GM23338 (cell line): ENCODE results near the gene COL9A3. TPM values are rescaled to one million over a fixed set of nuclear protein-coding genes. Genes with fewer than 3 reads are reported as not detected.

Experiments
- ATAC-seq: fragments of 200-7000 bp; cut with Tn5 transposase; 3 replicates; pipeline ENCODE4 v1.9.1; 2020
- DNase-seq: peaks from one replicate; pipeline ENCODE4 v3.0.0-alpha.2; 2015; ENCODE audit warnings: low spot score
- H2AFZ ChIP-seq: fragments of 200-600 bp; sonication (generic); 2 replicates; pipeline ENCODE4 v1.8.0; 2016; ENCODE audit warnings: antibody characterized with exemption, mild to moderate bottlenecking, moderate library complexity
- H3F3A ChIP-seq: fragments of 200-600 bp; sonication (generic); replicated peaks from 2 replicates; pipeline ENCODE4 v1.8.0; 2017; ENCODE audit warnings: antibody characterized with exemption, mixed run types, low read depth
- H3K27ac ChIP-seq: fragments of 200-600 bp; sonication (generic); 2 replicates; pipeline ENCODE4 v1.6.1; 2016; ENCODE audit warnings: low read depth
- H3K27me3 ChIP-seq: fragments of 200-600 bp; sonication (generic); 2 replicates; pipeline ENCODE4 v1.8.0; 2016; ENCODE audit warnings: mild to moderate bottlenecking, mixed run types, moderate library complexity; ENCODE audit not compliant: insufficient read depth
- H3K36me3 ChIP-seq: fragments of 200-600 bp; sonication (generic); 2 replicates; pipeline ENCODE4 v1.8.0; 2016; ENCODE audit warnings: mild to moderate bottlenecking; ENCODE audit not compliant: insufficient read depth
- H3K4me1 ChIP-seq: fragments of 200-600 bp; sonication (generic); 2 replicates; pipeline ENCODE4 v1.8.0; 2016; ENCODE audit warnings: mild to moderate bottlenecking, moderate library complexity; ENCODE audit not compliant: insufficient read depth
- H3K4me2 ChIP-seq: fragments of 200-600 bp; sonication (generic); 2 replicates; pipeline ENCODE4 v1.7.1; 2017; ENCODE audit warnings: mixed run types
- H3K4me3 ChIP-seq: fragments of 200-600 bp; sonication (generic); 2 replicates; pipeline ENCODE4 v1.6.1; 2016; ENCODE audit warnings: mixed run types
- H3K79me2 ChIP-seq: fragments of 200-600 bp; sonication (generic); replicated peaks from 2 replicates; pipeline ENCODE4 v1.8.0; 2017; ENCODE audit warnings: mild to moderate bottlenecking; ENCODE audit not compliant: insufficient read depth
- H3K9me2 ChIP-seq: fragments of 200-600 bp; sonication (generic); 2 replicates; pipeline ENCODE4 v1.8.0; 2017; ENCODE audit not compliant: insufficient read depth
- H4K20me1 ChIP-seq: fragments of 200-600 bp; sonication (generic); replicated peaks from 2 replicates; pipeline ENCODE4 v1.8.0; 2017; ENCODE audit warnings: mild to moderate bottlenecking; ENCODE audit not compliant: insufficient read depth
- H3K27ac Mint-ChIP-seq: 2 replicates; pipeline ENCODE4 v1.8.0; 2020; ENCODE audit warnings: inconsistent platforms, mild to moderate bottlenecking, moderate library complexity, mixed read lengths
- H3K27me3 Mint-ChIP-seq: 3 replicates; pipeline ENCODE4 v1.8.0; 2022; ENCODE audit warnings: low read depth, mild to moderate bottlenecking, moderate library complexity, mixed read lengths, inconsistent platforms; ENCODE audit not compliant: insufficient read depth, poor library complexity
- H3K36me3 Mint-ChIP-seq: 3 replicates; pipeline ENCODE4 v1.8.0; 2021; ENCODE audit warnings: low read depth, mild to moderate bottlenecking, inconsistent platforms, moderate library complexity, mixed read lengths
- H3K4me1 Mint-ChIP-seq: 3 replicates; pipeline ENCODE4 v1.8.0; 2020; ENCODE audit warnings: mild to moderate bottlenecking, inconsistent platforms, mixed read lengths
- H3K4me3 Mint-ChIP-seq: 3 replicates; pipeline ENCODE4 v1.8.0; 2021; ENCODE audit warnings: moderate library complexity, mild to moderate bottlenecking, inconsistent platforms, mixed read lengths
- H3K9me3 Mint-ChIP-seq: 3 replicates; pipeline ENCODE4 v1.8.0; 2020; ENCODE audit warnings: moderate library complexity, mild to moderate bottlenecking, inconsistent platforms, mixed read lengths
- CREB1 ChIP-seq: fragments of 250-450 bp; sonication (Bioruptor Pico); IDR thresholded peaks from 2 replicates; pipeline ENCODE4 v1.5.0; 2020; ENCODE audit warnings: low read depth, mild to moderate bottlenecking, moderate library complexity
- EZH2 ChIP-seq: fragments of 200-600 bp; sonication (generic); IDR thresholded peaks from one replicate; pipeline ENCODE4 v1.8.0; 2017; ENCODE audit warnings: antibody characterized with exemption, mild to moderate bottlenecking, low read depth; ENCODE audit not compliant: unreplicated experiment
- EZH2phosphoT487 ChIP-seq: fragments of 200-600 bp; sonication (generic); IDR thresholded peaks from one replicate; pipeline ENCODE4 v1.8.1; 2018; ENCODE audit warnings: antibody characterized with exemption; ENCODE audit not compliant: unreplicated experiment
- JUNB ChIP-seq: IDR thresholded peaks from one replicate; pipeline ENCODE4 v1.6.1; 2016; ENCODE audit warnings: antibody characterized with exemption; ENCODE audit not compliant: unreplicated experiment
- REST ChIP-seq: IDR thresholded peaks from one replicate; pipeline ENCODE4 v1.6.1; 2018; ENCODE audit warnings: antibody characterized with exemption; ENCODE audit not compliant: unreplicated experiment
- STAT1 ChIP-seq: IDR thresholded peaks from one replicate; pipeline ENCODE4 v1.6.1; 2016; ENCODE audit warnings: antibody characterized with exemption; ENCODE audit not compliant: unreplicated experiment
- ZNF114 ChIP-seq: fragments of 250-450 bp; sonication (Bioruptor Pico); IDR thresholded peaks from 2 replicates; pipeline ENCODE4 v1.5.0; 2020; ENCODE audit warnings: mild to moderate bottlenecking, moderate library complexity
- ZNF331 ChIP-seq: fragments of 250-450 bp; sonication (Bioruptor Pico); IDR thresholded peaks from 2 replicates; pipeline ENCODE4 v1.5.0; 2020; ENCODE audit warnings: low read depth, mild to moderate bottlenecking, moderate library complexity
- ZNF462 ChIP-seq: fragments of 250-450 bp; sonication (Bioruptor Pico); IDR thresholded peaks from 2 replicates; pipeline ENCODE4 v1.5.0; 2020; ENCODE audit warnings: mild to moderate bottlenecking, moderate library complexity
- polyA plus RNA-seq: library from polyadenylated mRNA; unstranded; fragments of >200 nt; fragmentation: Nextera tagmentation; extraction: Ambion mirVana; gene quantifications from 2 replicates; pipeline ENCODE4 v1.2.1, GENCODE V29; 2016
- total RNA-seq: library from RNA; depleted of rRNA; stranded (reverse); fragments of >200 nt; shearing (Covaris generic); gene quantifications from 2 replicates; pipeline ENCODE4 v1.2.3, GENCODE V29; 2014
- TF ChIP-seq, protein P1 (sequence below): IDR thresholded peaks from 2 replicates; pipeline ENCODE4 v1.6.1; 2016; ENCODE audit warnings: antibody characterized with exemption

COL9A3 gene
- total and polyA plus RNA-seq, 2 experiments from 2014 or later: 74.9 to 113 TPM

- TF ChIP-seq ZNF462 (CRISPR knock-in tag) (no peak), ZNF114 (no peak), EZH2phosphoT487 (no peak), CREB1 (CRISPR knock-in tag) (no peak)
- TF ChIP-seq, protein P1, sequence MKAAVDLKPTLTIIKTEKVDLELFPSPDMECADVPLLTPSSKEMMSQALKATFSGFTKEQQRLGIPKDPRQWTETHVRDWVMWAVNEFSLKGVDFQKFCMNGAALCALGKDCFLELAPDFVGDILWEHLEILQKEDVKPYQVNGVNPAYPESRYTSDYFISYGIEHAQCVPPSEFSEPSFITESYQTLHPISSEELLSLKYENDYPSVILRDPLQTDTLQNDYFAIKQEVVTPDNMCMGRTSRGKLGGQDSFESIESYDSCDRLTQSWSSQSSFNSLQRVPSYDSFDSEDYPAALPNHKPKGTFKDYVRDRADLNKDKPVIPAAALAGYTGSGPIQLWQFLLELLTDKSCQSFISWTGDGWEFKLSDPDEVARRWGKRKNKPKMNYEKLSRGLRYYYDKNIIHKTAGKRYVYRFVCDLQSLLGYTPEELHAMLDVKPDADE: no peak
These were observed 48.1 kb upstream of the COL9A3 start (continued) for GRCh38 chr20:62768551-62769287.

GRCh38 chr20:62769346-62770071 lies 47.3 kb upstream of the COL9A3 start:
- no peaks in the 10 kb centered on the region; the same call in 1 of the 2 replicates for H3K4me1 ChIP-seq
- H3K79me2 ChIP-seq: no peaks in the 10 kb centered on the region
- no peak for DNase-seq
- no peak overlapping the region for H3K27ac ChIP-seq
- H3K36me3 Mint-ChIP-seq: no peaks in the 10 kb centered on the region
- H3K9me2 ChIP-seq: no peaks in the 10 kb centered on the region
- no peak overlapping the region for H3K4me3 Mint-ChIP-seq
- H3K27me3 ChIP-seq: no peaks in the 10 kb centered on the region
- H3K4me3 ChIP-seq: no peak overlapping the region
- peak overlapping the region; percentile 68; the same call in 1 of the 2 replicates for H3K27ac Mint-ChIP-seq
- ATAC-seq: no peak
- H2AFZ ChIP-seq: no peak overlapping the region
- no peaks in the 10 kb centered on the region for H4K20me1 ChIP-seq
- peaks cover 6% of the 10 kb centered on the region for H3K27me3 Mint-ChIP-seq
- 0 out of 2 replicates have a peak, but pooled peaks cover 2% of the 10 kb centered on the region for H3F3A ChIP-seq
- no peaks in the 10 kb centered on the region for H3K36me3 ChIP-seq
- H3K4me1 Mint-ChIP-seq: peaks cover 20% of the 10 kb centered on the region
- H3K4me2 ChIP-seq: no peak overlapping the region
- H3K9me3 Mint-ChIP-seq: no peaks in the 10 kb centered on the region
- no peak for TF ChIP-seq ZNF331 (CRISPR knock-in tag)
- TF ChIP-seq JUNB: no peak
- no peak for TF ChIP-seq EZH2
- no peak for TF ChIP-seq REST
- no peak for TF ChIP-seq STAT1
- no peak for TF ChIP-seq EZH2phosphoT487
- TF ChIP-seq, protein P1: no peak
